ENCODE results near the gene LHX4.

Gene LHX4

GRCh38 chr1:180257486-180257885 is 27.4 kb downstream of the LHX4 start:
- DNase-seq (ENCODE audit: low read depth): no peak

DNA sequence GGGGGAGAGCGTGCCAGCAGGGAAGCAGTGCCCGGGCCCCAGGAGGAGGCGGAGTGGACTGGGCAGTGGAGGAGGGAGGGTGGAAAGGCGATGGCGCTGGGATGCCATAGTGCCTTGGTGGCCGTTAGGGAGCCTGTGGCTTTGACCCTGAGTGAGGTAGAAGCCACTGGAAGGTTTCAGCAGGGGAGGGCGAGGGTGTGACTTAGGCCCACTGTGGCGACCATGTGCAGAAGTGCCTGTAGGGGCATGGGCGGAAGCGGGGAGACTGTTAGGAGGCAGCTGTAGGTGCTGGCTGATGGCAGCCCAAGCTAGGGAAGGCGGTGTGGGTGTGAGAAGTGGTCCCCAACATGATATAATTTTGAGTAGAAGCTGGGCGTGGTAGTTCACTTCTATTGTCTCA is 28.2 kb downstream of the LHX4 start:
- no peak for DNase-seq (ENCODE audit: low read depth)

GRCh38 chr1:180258935-180259334 is 28.9 kb downstream of the LHX4 start:
- no peak for DNase-seq (ENCODE audit: low read depth)

- no peak for DNase-seq (ENCODE audit: low read depth)
These were observed 29.6 kb downstream of the LHX4 start for GRCh38 chr1:180259431-180260338.

GRCh38 chr1:180260541-180260940 is 30.5 kb downstream of the LHX4 start:
- no peak for DNase-seq (ENCODE audit: low read depth)

GRCh38 chr1:180261030-180261429 is 31.0 kb downstream of the LHX4 start:
- DNase-seq (ENCODE audit: low read depth): no peak

- DNase-seq (ENCODE audit: low read depth): no peak
These were observed 31.6 kb downstream of the LHX4 start for GRCh38 chr1:180261524-180262155.

GRCh38 chr1:180262628-180263488 is 32.8 kb downstream of the LHX4 start:
- DNase-seq (ENCODE audit: low read depth): no peak

- DNase-seq (ENCODE audit: low read depth): no peak
These were observed 34.5 kb downstream of the LHX4 start for GRCh38 chr1:180264595-180264994.

DNA sequence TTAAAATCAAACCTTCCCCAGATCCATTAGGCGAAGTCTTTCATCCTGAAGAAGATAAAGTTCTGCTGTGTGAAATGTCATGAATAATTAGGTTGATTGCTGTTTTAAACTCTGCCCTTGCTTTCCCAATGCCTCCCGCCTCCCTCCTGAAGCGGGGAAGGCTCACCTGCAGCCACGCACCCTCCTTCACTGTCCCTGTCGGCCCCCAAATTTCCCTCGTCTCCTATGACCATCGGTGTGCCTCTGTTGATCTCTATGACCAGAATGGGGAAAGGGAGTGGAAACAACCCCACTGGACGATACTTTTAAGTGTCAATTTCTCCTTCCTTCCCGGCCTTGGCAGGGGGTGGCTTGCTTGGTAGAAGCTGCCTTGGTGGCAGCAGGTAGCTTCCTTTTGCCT is 35.1 kb downstream of the LHX4 start:
- no peak for DNase-seq (ENCODE audit: low read depth)

DNA sequence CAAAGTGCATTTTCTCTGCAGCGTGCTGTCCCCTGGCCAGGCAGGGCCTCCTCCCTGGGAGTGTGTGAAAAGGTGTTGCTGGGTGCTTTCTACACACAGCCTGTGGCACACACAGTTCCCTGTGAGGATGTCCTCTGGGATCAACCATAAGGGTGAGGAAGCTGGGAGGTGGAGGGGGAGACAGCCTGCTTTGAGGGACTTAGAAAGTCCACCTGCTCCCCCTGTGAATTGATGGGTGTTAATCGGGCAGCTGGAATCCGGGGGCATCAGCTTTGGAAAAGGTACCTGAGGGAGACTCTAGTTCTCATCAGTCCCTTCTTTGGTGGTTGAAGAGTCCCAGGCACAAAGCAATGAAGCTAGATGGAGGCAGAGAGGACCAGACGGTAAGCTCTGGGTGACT is 35.8 kb downstream of the LHX4 start:
- no peak for DNase-seq (ENCODE audit: low read depth)

GRCh38 chr1:180266275-180267210 is 36.5 kb downstream of the LHX4 start:
- no peak for DNase-seq (ENCODE audit: low read depth)

DNA sequence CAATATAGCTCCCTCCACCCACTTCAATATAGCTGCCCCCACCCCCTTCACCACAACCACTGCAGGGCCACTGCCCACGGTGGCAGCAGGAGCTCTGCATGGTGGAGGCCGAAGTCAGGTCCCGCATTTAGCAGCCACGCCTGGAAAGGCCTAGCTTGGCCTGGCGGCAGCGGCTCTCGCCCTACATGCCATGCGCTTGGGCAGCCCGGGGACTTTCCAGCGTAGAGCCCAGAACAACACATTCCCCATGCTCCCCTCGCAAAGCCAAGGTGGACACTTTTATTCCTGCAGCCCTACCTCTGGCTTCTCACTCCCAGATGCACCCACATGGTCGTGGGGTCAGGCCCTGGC is 37.1 kb downstream of the LHX4 start:
- no peak for DNase-seq (ENCODE audit: low read depth)

- DNase-seq (ENCODE audit: low read depth): no peak
These were observed 37.9 kb downstream of the LHX4 start for GRCh38 chr1:180267761-180268555.

DNA sequence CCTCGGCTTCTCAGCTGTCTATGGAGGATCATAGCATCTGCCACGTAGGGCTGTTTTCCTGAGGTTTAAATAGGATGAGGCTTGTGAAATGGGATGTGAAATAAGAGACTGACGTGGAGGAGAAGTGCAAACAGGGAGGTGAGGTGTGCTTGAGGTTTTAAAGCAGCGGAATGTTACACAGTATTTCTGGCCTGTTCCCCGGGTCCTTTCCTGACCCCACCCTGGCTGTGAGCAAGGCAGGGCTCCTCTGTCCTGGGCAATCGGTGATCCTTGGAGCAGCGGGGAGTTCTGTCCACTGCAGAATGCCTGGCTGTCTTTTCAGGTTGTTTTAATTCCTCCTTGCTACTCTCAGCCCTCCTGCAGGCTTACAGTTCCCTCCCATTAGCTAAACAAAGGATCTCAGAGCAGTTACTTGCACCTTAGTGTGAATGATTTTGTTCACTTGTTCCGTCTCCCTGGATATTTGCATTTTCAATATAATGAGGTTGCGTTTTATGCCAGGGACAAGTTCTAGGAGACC is 38.6 kb downstream of the LHX4 start:
- no peak for DNase-seq (ENCODE audit: low read depth)

GRCh38 chr1:180269645-180270529 is 39.8 kb downstream of the LHX4 start:
- no peak for DNase-seq (ENCODE audit: low read depth)

GRCh38 chr1:180270530-180271271 is 40.6 kb downstream of the LHX4 start:
- DNase-seq (ENCODE audit: low read depth): no peak

All from GM04504 (cell line).